Measurements from ENCODE around the gene KLHL40.

Gene KLHL40

DNA sequence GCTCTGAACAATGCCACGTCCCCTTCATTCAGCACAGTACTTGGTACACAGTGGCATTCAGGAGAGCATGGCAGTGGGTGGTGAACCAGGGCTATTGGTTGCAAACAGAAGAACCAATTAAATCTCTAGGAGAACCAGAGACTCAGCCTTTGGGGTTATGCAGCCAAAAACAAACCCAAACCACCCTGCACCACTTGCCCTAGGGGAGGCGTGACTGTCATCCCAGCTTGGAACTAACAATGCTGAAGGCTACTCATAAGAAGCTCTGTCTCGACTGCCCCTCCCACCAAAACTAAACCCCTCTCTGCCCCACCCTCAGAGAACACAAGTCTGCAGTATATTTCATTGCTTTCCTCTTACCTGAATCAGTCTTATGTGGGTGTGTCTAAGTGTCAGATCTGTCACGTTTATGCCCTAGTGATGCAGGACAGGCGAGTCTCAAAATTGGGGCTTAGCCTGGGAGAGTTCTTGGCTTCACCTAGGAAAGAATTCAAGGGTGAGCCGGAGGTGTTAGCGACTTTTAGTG lies 15.2 kb upstream of the KLHL40 start:
- Histone ChIP-seq H3K9me3 (ENCODE audit: insufficient read depth, low read length, severe bottlenecking) (no peaks in the 10 kb centered on the region), H3K4me3 (ENCODE audit: low read depth in 1 of 2, low read length in 2 of 2) (no peak overlapping the region), H3K4me2 (ENCODE audit: insufficient read depth, low read length) (no peak overlapping the region), H3K4me1 (ENCODE audit: insufficient read depth, low read length) (no peaks in the 10 kb centered on the region), H3K9ac (ENCODE audit: low read depth, low read length) (no peak overlapping the region), H3K79me2 (ENCODE audit: insufficient read depth, low read length) (no peaks in the 10 kb centered on the region), H3K27ac (ENCODE audit: low read length) (no peak overlapping the region), H2AFZ (ENCODE audit: low read depth, low read length) (no peak overlapping the region), H4K20me1 (ENCODE audit: insufficient read depth, low read length) (no peaks in the 10 kb centered on the region), H3K36me3 (ENCODE audit: insufficient read depth, low read length) (no peaks in the 10 kb centered on the region), H3K27me3 (ENCODE audit: insufficient read depth, low read length, poor library complexity) (no peaks in the 10 kb centered on the region)
- DNase-seq = no peak
- TF ChIP-seq, protein P1, sequence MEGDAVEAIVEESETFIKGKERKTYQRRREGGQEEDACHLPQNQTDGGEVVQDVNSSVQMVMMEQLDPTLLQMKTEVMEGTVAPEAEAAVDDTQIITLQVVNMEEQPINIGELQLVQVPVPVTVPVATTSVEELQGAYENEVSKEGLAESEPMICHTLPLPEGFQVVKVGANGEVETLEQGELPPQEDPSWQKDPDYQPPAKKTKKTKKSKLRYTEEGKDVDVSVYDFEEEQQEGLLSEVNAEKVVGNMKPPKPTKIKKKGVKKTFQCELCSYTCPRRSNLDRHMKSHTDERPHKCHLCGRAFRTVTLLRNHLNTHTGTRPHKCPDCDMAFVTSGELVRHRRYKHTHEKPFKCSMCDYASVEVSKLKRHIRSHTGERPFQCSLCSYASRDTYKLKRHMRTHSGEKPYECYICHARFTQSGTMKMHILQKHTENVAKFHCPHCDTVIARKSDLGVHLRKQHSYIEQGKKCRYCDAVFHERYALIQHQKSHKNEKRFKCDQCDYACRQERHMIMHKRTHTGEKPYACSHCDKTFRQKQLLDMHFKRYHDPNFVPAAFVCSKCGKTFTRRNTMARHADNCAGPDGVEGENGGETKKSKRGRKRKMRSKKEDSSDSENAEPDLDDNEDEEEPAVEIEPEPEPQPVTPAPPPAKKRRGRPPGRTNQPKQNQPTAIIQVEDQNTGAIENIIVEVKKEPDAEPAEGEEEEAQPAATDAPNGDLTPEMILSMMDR (IDR thresholded peaks at IDR 0.05; ENCODE audit: borderline replicate concordance, extremely low read depth, low read length, poor library complexity, severe bottlenecking) = no peak
- no peak for TF ChIP-seq EZH2 (IDR thresholded peaks at IDR 0.05; ENCODE audit: borderline replicate concordance, low read depth, low read length, severe bottlenecking)
- no peak for ATAC-seq (ENCODE audit: insufficient read depth, low read depth)

DNA sequence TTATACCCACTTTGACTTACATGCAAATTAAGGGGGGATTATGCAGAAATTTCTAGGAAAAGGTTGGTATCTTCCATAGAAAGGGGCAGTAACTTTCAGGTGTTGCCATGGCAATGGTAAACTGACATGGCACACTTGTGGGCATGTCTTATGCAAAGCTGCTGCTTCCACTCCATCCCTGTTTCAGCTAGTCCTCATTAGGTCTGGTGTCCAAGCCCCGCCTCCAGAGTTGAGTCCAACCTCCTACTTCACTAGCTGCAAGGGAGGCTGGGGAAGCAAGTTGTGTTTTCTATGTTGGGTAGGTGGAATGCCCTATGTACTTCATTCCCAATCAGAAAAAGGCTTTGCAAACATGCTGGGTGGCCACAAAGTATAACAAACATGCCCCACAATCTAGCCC lies 14.7 kb upstream of the KLHL40 start:
- no peaks in the 10 kb centered on the region for H3K79me2 ChIP-seq (ENCODE audit: insufficient read depth, low read length)
- no peak overlapping the region for H2AFZ ChIP-seq (ENCODE audit: low read depth, low read length)
- H4K20me1 ChIP-seq (ENCODE audit: insufficient read depth, low read length) = no peaks in the 10 kb centered on the region
- DNase-seq (no peak), ATAC-seq (ENCODE audit: insufficient read depth, low read depth) (no peak)
- no peak overlapping the region for H3K9ac ChIP-seq (ENCODE audit: low read depth, low read length)
- no peak for TF ChIP-seq EZH2 (IDR thresholded peaks at IDR 0.05; ENCODE audit: borderline replicate concordance, low read depth, low read length, severe bottlenecking)
- TF ChIP-seq, protein P1 (IDR thresholded peaks at IDR 0.05; ENCODE audit: borderline replicate concordance, extremely low read depth, low read length, poor library complexity, severe bottlenecking) = no peak
- H3K27me3 ChIP-seq (ENCODE audit: insufficient read depth, low read length, poor library complexity) = no peaks in the 10 kb centered on the region
- H3K4me2 ChIP-seq (ENCODE audit: insufficient read depth, low read length) = no peak overlapping the region
- H3K4me1 ChIP-seq (ENCODE audit: insufficient read depth, low read length) = no peaks in the 10 kb centered on the region
- no peak overlapping the region for H3K27ac ChIP-seq (ENCODE audit: low read length)
- no peaks in the 10 kb centered on the region for H3K36me3 ChIP-seq (ENCODE audit: insufficient read depth, low read length)
- no peaks in the 10 kb centered on the region for H3K9me3 ChIP-seq (ENCODE audit: insufficient read depth, low read length, severe bottlenecking)
- H3K4me3 ChIP-seq (ENCODE audit: low read depth in 1 of 2, low read length in 2 of 2) = no peak overlapping the region

DNA sequence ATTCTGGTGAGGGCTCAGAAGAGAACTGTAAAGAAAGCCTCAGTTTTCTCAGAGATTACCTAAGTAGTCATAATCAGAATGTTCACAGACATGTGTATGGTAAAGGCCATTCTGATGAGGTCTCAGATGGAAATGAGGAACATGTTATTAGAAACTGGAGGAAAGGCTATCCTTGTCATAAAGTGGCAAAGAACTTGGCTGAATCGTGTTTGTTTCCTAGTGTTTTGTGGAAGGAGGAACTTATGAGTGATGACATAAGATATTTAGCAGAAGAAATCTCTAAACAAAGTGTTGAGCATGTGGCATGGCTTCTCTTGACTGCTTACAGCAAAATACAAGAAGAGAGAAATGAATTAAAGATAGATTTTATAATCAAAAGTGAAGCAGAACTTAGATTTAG lies 12.8 kb upstream of the KLHL40 start:
- Histone ChIP-seq H4K20me1 (ENCODE audit: insufficient read depth, low read length) (no peaks in the 10 kb centered on the region), H3K4me3 (ENCODE audit: low read depth in 1 of 2, low read length in 2 of 2) (no peak overlapping the region), H3K4me1 (ENCODE audit: insufficient read depth, low read length) (no peaks in the 10 kb centered on the region), H3K36me3 (ENCODE audit: insufficient read depth, low read length) (no peaks in the 10 kb centered on the region), H3K79me2 (ENCODE audit: insufficient read depth, low read length) (no peaks in the 10 kb centered on the region), H2AFZ (ENCODE audit: low read depth, low read length) (no peak overlapping the region), H3K9me3 (ENCODE audit: insufficient read depth, low read length, severe bottlenecking) (no peaks in the 10 kb centered on the region), H3K27me3 (ENCODE audit: insufficient read depth, low read length, poor library complexity) (no peaks in the 10 kb centered on the region), H3K9ac (ENCODE audit: low read depth, low read length) (no peak overlapping the region), H3K4me2 (ENCODE audit: insufficient read depth, low read length) (no peak overlapping the region), H3K27ac (ENCODE audit: low read length) (no peak overlapping the region)
- TF ChIP-seq EZH2 (IDR thresholded peaks at IDR 0.05; ENCODE audit: borderline replicate concordance, low read depth, low read length, severe bottlenecking) = no peak
- TF ChIP-seq, protein P1 (IDR thresholded peaks at IDR 0.05; ENCODE audit: borderline replicate concordance, extremely low read depth, low read length, poor library complexity, severe bottlenecking) = no peak
- no peak for ATAC-seq (ENCODE audit: insufficient read depth, low read depth)
- no peak for DNase-seq

DNA sequence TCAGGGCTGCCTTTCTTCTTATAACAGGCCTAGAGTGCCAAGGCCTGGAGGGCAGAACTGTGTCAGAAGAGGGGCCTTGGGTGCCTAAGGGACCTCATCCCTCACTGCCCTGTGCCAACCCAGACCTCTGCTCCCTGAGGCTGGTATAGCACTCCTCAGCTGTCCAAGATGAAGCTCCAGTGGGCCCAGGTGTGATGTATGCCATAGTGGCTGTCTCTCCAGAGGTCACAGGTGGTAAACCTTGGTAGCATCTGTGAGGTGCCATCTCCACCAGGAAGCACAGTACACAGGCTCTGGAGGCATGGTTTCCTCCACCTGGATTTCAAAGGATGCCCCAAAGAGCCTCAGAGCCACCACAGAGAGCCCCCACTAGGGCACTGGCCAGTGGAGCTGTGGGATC lies 12.3 kb upstream of the KLHL40 start:
- no peak overlapping the region for H3K27ac ChIP-seq (ENCODE audit: low read length)
- no peaks in the 10 kb centered on the region for H3K36me3 ChIP-seq (ENCODE audit: insufficient read depth, low read length)
- H3K4me1 ChIP-seq (ENCODE audit: insufficient read depth, low read length) = no peaks in the 10 kb centered on the region
- no peak for TF ChIP-seq EZH2 (IDR thresholded peaks at IDR 0.05; ENCODE audit: borderline replicate concordance, low read depth, low read length, severe bottlenecking)
- TF ChIP-seq, protein P1 (IDR thresholded peaks at IDR 0.05; ENCODE audit: borderline replicate concordance, extremely low read depth, low read length, poor library complexity, severe bottlenecking) = no peak
- H3K79me2 ChIP-seq (ENCODE audit: insufficient read depth, low read length) = no peaks in the 10 kb centered on the region
- H3K4me2 ChIP-seq (ENCODE audit: insufficient read depth, low read length) = no peak overlapping the region
- no peak for ATAC-seq (ENCODE audit: insufficient read depth, low read depth)
- no peak for DNase-seq
- H4K20me1 ChIP-seq (ENCODE audit: insufficient read depth, low read length) = no peaks in the 10 kb centered on the region
- no peak overlapping the region for H3K9ac ChIP-seq (ENCODE audit: low read depth, low read length)
- H3K4me3 ChIP-seq (ENCODE audit: low read depth in 1 of 2, low read length in 2 of 2) = no peak overlapping the region
- no peaks in the 10 kb centered on the region for H3K27me3 ChIP-seq (ENCODE audit: insufficient read depth, low read length, poor library complexity)
- H2AFZ ChIP-seq (ENCODE audit: low read depth, low read length) = no peak overlapping the region
- no peaks in the 10 kb centered on the region for H3K9me3 ChIP-seq (ENCODE audit: insufficient read depth, low read length, severe bottlenecking)

All from DND-41 (cell line).